ENCODE measurements around the gene NGEF.

- TF ChIP-seq POLR2A (IDR thresholded peaks at IDR 0.05) (no peak), CTCF (IDR thresholded peaks at IDR 0.05) (no peak), EP300 (IDR thresholded peaks at IDR 0.05) (no peak), POLR2AphosphoS5 (IDR thresholded peaks at IDR 0.05) (no peak)
Observed at GRCh38 chr2:232911712-232912277, 101.3 kb downstream of the NGEF start.
